ENCODE measurements around the gene SORBS1.

The SORBS1 gene

DNA sequence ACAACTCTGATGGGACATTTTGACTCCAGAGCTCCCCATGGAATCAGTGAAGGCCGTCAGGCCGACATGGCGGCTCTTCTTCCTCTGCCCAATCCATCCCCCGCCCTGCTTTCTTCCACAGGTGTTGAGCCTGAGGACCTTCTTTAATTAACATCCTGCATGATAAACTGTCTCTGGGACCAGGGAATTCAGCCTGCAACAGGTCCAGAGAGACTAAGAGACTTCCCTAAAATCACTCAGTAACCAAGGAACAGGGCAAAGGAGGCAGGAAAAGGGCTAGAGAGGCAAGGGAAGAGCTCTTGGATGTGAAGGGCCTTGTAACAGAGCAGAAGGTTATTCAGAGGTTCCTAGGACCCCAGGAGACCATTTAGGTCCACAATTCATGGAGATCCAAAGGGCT, 264.4 kb downstream of the SORBS1 start:
- Histone ChIP-seq H3K4me3 (ENCODE audit: insufficient read depth, low read length, poor library complexity, severe bottlenecking) (no peak overlapping the region), H2AFZ (ENCODE audit: low read depth, low read length, severe bottlenecking) (no peak overlapping the region), H3K36me3 (ENCODE audit: low read length) (no peaks in the 10 kb centered on the region), H3K9me3 (ENCODE audit: insufficient read depth, low read length) (no peaks in the 10 kb centered on the region), H3K9me2 (replicated peaks; ENCODE audit: insufficient read depth, low read length) (no peaks in the 10 kb centered on the region), H4K20me1 (ENCODE audit: low read depth, low read length) (no peaks in the 10 kb centered on the region), H3K9ac (ENCODE audit: low read length) (no peak overlapping the region), H3K4me2 (ENCODE audit: low read depth, low read length, poor library complexity, severe bottlenecking) (no peak overlapping the region), H3K27me3 (ENCODE audit: low read length) (no peaks in the 10 kb centered on the region), H3F3A (ENCODE audit: insufficient read depth) (peaks cover 27% of the 10 kb centered on the region), H3K27ac (ENCODE audit: low read depth, low read length) (no peak overlapping the region), H3K79me2 (ENCODE audit: insufficient read depth, low read length) (no peaks in the 10 kb centered on the region)
- TF ChIP-seq, protein P1, sequence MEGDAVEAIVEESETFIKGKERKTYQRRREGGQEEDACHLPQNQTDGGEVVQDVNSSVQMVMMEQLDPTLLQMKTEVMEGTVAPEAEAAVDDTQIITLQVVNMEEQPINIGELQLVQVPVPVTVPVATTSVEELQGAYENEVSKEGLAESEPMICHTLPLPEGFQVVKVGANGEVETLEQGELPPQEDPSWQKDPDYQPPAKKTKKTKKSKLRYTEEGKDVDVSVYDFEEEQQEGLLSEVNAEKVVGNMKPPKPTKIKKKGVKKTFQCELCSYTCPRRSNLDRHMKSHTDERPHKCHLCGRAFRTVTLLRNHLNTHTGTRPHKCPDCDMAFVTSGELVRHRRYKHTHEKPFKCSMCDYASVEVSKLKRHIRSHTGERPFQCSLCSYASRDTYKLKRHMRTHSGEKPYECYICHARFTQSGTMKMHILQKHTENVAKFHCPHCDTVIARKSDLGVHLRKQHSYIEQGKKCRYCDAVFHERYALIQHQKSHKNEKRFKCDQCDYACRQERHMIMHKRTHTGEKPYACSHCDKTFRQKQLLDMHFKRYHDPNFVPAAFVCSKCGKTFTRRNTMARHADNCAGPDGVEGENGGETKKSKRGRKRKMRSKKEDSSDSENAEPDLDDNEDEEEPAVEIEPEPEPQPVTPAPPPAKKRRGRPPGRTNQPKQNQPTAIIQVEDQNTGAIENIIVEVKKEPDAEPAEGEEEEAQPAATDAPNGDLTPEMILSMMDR (IDR thresholded peaks at IDR 0.05; ENCODE audit: insufficient read depth, low read length, poor library complexity, severe bottlenecking): no peak
- TF ChIP-seq EZH2phosphoT487 (conservative IDR thresholded peaks at IDR 0.05; ENCODE audit: low read length): no peak

DNA sequence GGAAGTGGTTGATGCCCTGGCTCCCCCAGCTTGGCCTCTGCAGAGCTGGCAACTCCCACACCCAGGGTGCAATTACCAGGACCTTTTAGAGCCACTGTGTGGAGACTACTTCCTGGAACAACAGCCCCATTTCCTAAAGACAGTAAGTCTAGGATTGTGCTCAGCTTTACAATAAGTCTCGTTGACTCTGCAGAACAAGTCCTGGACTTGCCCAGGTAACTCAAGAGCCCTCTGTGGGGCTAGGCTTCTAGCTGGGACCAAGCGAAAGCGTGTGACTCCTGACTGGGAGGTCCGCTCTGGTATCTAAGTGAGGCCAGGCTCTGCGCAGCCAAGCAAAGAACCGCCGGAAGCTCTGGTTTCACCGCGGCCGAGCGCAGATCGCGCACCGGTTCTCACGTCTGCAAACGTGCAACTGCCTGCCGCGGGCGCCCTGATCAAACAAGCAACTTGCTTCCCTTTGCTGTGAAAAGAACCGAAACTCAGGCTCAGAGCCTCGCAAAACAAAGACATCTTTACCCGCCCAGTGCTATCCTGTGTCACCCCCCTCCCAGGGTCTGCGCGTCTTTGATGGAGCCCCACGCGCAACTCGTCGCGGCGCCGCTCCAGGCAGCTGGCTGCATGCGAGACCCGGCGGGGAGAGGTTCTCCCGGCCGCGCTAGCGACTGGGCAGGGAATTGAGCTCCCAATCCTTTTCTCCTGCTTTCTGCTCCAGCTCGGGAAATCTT, 266.0 kb downstream of the SORBS1 start:
- Histone ChIP-seq H3K27me3 (ENCODE audit: low read length) (no peaks in the 10 kb centered on the region), H3K27ac (ENCODE audit: low read depth, low read length) (peak overlapping the region; percentile 93), H2AFZ (ENCODE audit: low read depth, low read length, severe bottlenecking) (peak overlapping the region; percentile 39), H3K9me3 (ENCODE audit: insufficient read depth, low read length) (no peaks in the 10 kb centered on the region), H3K4me2 (ENCODE audit: low read depth, low read length, poor library complexity, severe bottlenecking) (peak overlapping the region; percentile 70), H3F3A (ENCODE audit: insufficient read depth) (peaks cover 33% of the 10 kb centered on the region), H3K9me2 (replicated peaks; ENCODE audit: insufficient read depth, low read length) (no peaks in the 10 kb centered on the region), H3K4me3 (ENCODE audit: insufficient read depth, low read length, poor library complexity, severe bottlenecking) (peak overlapping the region; percentile 35), H3K36me3 (ENCODE audit: low read length) (no peaks in the 10 kb centered on the region), H3K79me2 (ENCODE audit: insufficient read depth, low read length) (no peaks in the 10 kb centered on the region), H3K9ac (ENCODE audit: low read length) (peak overlapping the region; percentile 57), H4K20me1 (ENCODE audit: low read depth, low read length) (no peaks in the 10 kb centered on the region)
- TF ChIP-seq, protein P1 (IDR thresholded peaks at IDR 0.05; ENCODE audit: insufficient read depth, low read length, poor library complexity, severe bottlenecking): no peak
- no peak for TF ChIP-seq EZH2phosphoT487 (conservative IDR thresholded peaks at IDR 0.05; ENCODE audit: low read length)

DNA sequence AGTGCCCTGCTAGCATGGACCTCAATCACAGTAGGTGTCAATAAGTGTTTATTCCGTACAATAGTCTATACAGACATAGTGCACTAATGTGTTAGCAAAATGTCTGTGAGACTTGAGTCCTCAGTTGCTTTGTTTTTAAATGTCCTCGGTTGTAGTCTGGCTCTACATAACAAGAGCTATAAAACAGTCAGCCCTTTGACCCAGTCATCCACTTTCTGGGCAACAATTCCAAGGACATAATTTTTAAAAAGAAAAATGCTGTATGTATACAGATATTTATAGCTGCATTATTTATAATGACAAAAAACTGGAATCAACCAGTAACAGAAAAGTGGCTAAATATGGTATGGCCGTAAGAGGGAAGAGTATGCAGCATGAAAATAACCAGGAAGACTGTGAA, 267.5 kb downstream of the SORBS1 start:
- no peak overlapping the region for H2AFZ ChIP-seq (ENCODE audit: low read depth, low read length, severe bottlenecking)
- H3K27ac ChIP-seq (ENCODE audit: low read depth, low read length): peak overlapping the region; percentile 93
- no peaks in the 10 kb centered on the region for H3K27me3 ChIP-seq (ENCODE audit: low read length)
- H4K20me1 ChIP-seq (ENCODE audit: low read depth, low read length): no peaks in the 10 kb centered on the region
- peak overlapping the region; percentile 12 for H3K9ac ChIP-seq (ENCODE audit: low read length)
- no peak overlapping the region for H3K4me3 ChIP-seq (ENCODE audit: insufficient read depth, low read length, poor library complexity, severe bottlenecking)
- H3K9me2 ChIP-seq (replicated peaks; ENCODE audit: insufficient read depth, low read length): no peaks in the 10 kb centered on the region
- no peaks in the 10 kb centered on the region for H3K36me3 ChIP-seq (ENCODE audit: low read length)
- no peaks in the 10 kb centered on the region for H3K9me3 ChIP-seq (ENCODE audit: insufficient read depth, low read length)
- no peak for TF ChIP-seq EZH2phosphoT487 (conservative IDR thresholded peaks at IDR 0.05; ENCODE audit: low read length)
- TF ChIP-seq, protein P1 (IDR thresholded peaks at IDR 0.05; ENCODE audit: insufficient read depth, low read length, poor library complexity, severe bottlenecking): no peak
- peaks cover 33% of the 10 kb centered on the region for H3F3A ChIP-seq (ENCODE audit: insufficient read depth)
- H3K79me2 ChIP-seq (ENCODE audit: insufficient read depth, low read length): no peaks in the 10 kb centered on the region
- peak overlapping the region; percentile 46 for H3K4me2 ChIP-seq (ENCODE audit: low read depth, low read length, poor library complexity, severe bottlenecking)

Data from SU-DHL-6 (cell line).